Testis (tissue), 5 donors: ENCODE measurements around the gene ETDA. TPM values are rescaled to one million over a fixed set of nuclear protein-coding genes. Genes with fewer than 3 reads are reported as not detected.
"Not testable (repeated sequence)": the region's sequence is repeated elsewhere in the genome, so short reads cannot be mapped to it uniquely, and the experiment has no call there.

Source experiments
- DNase-seq: peaks from one replicate; pipeline ENCODE4 v3.0.0-alpha.2; 2019
- H3K27ac ChIP-seq, 2 donors: fragments of 200-600 bp; sonication (generic); one replicate each; pipeline ENCODE4 v1.5.1; 2019
- H3K27me3 ChIP-seq: fragments of 200-600 bp; sonication (generic); one replicate; pipeline ENCODE4 v1.5.1; 2019
- H3K36me3 ChIP-seq: fragments of 200-600 bp; sonication (generic); one replicate; pipeline ENCODE4 v1.5.1; 2017; ENCODE audit warnings: low read depth; ENCODE audit errors: missing control alignments
- H3K4me1 ChIP-seq: fragments of 200-600 bp; sonication (generic); one replicate; pipeline ENCODE4 v1.5.1; 2019
- H3K4me3 ChIP-seq, 2 donors: fragments of 200-600 bp; sonication (generic); one replicate each; pipeline ENCODE4 v1.5.1; 2017 to 2019
- H3K9me3 ChIP-seq: fragments of 200-600 bp; sonication (generic); one replicate; pipeline ENCODE4 v1.5.1; 2017
- POLR2A ChIP-seq: fragments of 450-650 bp; IDR thresholded peaks from one replicate; pipeline ENCODE4 v1.6.1; 2017; ENCODE audit warnings: antibody characterized with exemption, mild to moderate bottlenecking, moderate library complexity
- WGBS, 2 donors: methylation state at CpG; one replicate each; pipeline ENCODE4 v1.1.5; 2018; 5-methylcytosine and 5-hydroxymethylcytosine counted together
- intact Hi-C: fragments of 100-400 bp; cut with DNase I; formaldehyde crosslinking; loops from one replicate; pipeline ENCODE4 v1.15.1; 2023; ENCODE audit warnings: low total_unique reads
- long read RNA-seq, 2 donors: transcript quantifications; one replicate each; lab custom pipeline, GENCODE V29; 2026
- polyA plus RNA-seq: library from polyadenylated mRNA; stranded (reverse); fragments of 350-450 nt; fragmentation: Illumina TruSeq; extraction: RNeasy Lipid Tissue Mini Kit (QIAGEN cat#74804); gene quantifications from one replicate; pipeline ENCODE4 v1.2.3, GENCODE V29; 2014; ENCODE audit warnings: low read depth, low replicate concordance; ENCODE audit not compliant: insufficient read depth
- total RNA-seq, 2 donors: library from RNA; depleted of rRNA; stranded (reverse); fragments of >200 nt; gene quantifications; one replicate each; pipeline ENCODE4 v1.2.3, GENCODE V29; 2016
- TF ChIP-seq, protein P1 (sequence below), 3 experiments: fragments of 450-650 bp in 2 of 3; fragments of 200-600 bp in 1 of 3; sonication (generic) in 1 of 3; IDR thresholded peaks; one replicate each; pipeline ENCODE4 v1.5.1; 2016 to 2019; ENCODE audit warnings: antibody characterized with exemption in 3 of 3, mild to moderate bottlenecking in 2 of 3, moderate library complexity in 1 of 3

Gene ETDA
- total RNA-seq (1 to 10 TPM in 1 of 2 donors, not detected in 1; 1.5 TPM), polyA plus RNA-seq (15.2 TPM)
- long read RNA-seq, donor 1, result 0 reads
- long read RNA-seq, donor 2, result 0 reads

DNA sequence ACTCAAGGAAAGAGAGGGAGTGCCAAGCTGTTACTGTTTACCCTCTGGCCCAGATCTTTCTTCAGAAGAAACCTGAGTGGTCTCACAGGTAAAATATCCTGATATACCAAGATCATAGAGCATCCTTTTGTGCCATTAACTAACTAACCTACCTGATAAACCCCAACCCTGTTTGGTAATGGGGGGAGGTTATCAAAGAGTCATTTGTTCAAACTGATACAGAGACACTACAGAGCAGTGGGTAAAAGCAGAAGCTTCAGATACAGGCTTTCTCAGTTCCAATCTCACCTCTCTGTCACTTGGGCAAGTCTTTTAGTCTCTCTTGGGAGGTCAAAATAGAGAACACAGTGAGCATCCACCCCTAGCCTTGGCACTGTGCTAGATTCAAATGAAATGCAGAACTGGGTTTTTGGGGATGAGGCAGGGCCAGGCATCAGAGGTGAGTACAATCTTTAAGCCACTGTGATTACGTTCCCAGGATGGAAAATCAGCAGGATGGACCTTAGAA is at the start of gene ETDA:
ETDA (plus strand) TSS at position 51 of the 508 bp plus-strand sequence. CDS start 1,216 bp downstream, outside the sequence.
- intact Hi-C loops, H3K27me3 ChIP-seq: not testable (repeated sequence)

GRCh38 chrX:135206427-135206826 is 45.4 kb upstream of the ETDA start:
- intact Hi-C loops, H3K27ac ChIP-seq, H3K27me3 ChIP-seq, H3K4me3 ChIP-seq, H3K4me1 ChIP-seq, H3K36me3 ChIP-seq, H3K9me3 ChIP-seq: not testable (repeated sequence)
- peak; percentile 54 for DNase-seq
- WGBS, 2 donors, result 62 to 63% methylated on average over 1 to 2 of the region's 11 CpGs
- TF ChIP-seq, protein P1, sequence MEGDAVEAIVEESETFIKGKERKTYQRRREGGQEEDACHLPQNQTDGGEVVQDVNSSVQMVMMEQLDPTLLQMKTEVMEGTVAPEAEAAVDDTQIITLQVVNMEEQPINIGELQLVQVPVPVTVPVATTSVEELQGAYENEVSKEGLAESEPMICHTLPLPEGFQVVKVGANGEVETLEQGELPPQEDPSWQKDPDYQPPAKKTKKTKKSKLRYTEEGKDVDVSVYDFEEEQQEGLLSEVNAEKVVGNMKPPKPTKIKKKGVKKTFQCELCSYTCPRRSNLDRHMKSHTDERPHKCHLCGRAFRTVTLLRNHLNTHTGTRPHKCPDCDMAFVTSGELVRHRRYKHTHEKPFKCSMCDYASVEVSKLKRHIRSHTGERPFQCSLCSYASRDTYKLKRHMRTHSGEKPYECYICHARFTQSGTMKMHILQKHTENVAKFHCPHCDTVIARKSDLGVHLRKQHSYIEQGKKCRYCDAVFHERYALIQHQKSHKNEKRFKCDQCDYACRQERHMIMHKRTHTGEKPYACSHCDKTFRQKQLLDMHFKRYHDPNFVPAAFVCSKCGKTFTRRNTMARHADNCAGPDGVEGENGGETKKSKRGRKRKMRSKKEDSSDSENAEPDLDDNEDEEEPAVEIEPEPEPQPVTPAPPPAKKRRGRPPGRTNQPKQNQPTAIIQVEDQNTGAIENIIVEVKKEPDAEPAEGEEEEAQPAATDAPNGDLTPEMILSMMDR (IDR thresholded peaks at IDR 0.05), result peak in 1 of 3 experiments; percentile 8

More for the DNA sequence above, at the start of gene ETDA:
- not testable (repeated sequence) for DNase-seq, H3K9me3 ChIP-seq, H3K4me1 ChIP-seq, H3K4me3 ChIP-seq, H3K36me3 ChIP-seq, H3K27ac ChIP-seq
- no CpG with 5 or more reads among the region's 1 CpG for WGBS, 2 donors

- H3K27ac ChIP-seq, result no peak overlapping the region
- no peaks in the 10 kb centered on the region for H3K27me3 ChIP-seq
- no peak overlapping the region for H3K4me3 ChIP-seq
- WGBS, 2 donors, result 89 to 96% methylated on average over 8 of the region's 8 CpGs
- TF ChIP-seq POLR2A, result no peak
- TF ChIP-seq, protein P1 (IDR thresholded peaks at IDR 0.05), result no peak
- no peak for DNase-seq
- H3K4me1 ChIP-seq, result no peaks in the 10 kb centered on the region
- H3K9me3 ChIP-seq, result no peaks in the 10 kb centered on the region
- intact Hi-C loops, result no loop called here
- no peaks in the 10 kb centered on the region for H3K36me3 ChIP-seq
These were observed 38.5 kb upstream of the ETDA start for GRCh38 chrX:135213200-135213844.

DNA sequence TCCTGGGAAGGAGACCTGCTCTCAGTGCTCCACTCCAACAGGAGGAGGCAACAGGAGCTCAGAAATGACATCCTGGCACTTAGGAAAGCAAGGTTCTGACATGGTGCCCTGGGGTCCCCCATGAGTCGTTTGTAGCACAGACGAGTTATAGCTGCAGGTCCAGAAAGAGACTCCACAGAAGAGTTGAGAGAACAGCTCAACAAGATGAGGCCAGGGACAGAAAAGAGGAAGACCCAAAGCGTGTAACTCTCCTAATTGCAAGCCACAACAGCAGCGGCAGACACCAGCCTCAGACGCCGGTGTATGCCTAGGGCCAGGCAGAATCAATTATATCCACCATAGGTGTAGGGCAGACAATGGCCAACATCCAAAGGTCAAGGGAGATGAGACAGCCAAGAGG is 5.9 kb upstream of the ETDA start:
- H3K36me3 ChIP-seq, H3K27ac ChIP-seq, H3K4me1 ChIP-seq, H3K9me3 ChIP-seq, intact Hi-C loops, H3K27me3 ChIP-seq, DNase-seq, H3K4me3 ChIP-seq: not testable (repeated sequence)
- WGBS, 2 donors, result no CpG with 5 or more reads among the region's 6 CpGs

DNA sequence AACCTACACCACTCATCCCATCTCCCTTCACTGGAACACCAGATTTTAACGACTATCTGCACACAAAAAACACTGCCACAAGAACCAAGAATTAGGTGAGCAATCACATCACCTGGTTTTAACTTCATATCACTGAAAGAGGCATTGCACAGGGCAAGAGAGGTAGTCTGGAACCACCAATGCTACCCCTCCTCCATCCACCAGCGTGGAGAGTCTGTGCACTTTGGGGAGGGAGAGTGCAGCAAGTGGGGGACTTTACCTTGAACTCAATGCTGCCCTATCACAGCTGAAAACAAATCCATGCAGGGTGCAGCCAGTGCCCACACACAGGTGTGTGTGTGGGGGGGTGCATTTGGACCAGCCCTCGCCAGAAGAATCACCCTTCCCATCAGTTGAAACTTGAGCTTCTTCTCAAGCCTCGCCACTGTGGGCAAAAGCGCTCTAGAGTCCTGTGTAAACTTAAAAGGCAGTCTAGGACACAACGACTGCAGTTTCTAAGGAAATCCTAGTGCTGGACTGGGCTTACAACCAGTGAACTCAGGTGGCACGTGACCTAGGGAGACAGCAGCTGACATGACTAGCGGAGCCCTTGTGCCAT is 4.3 kb downstream of the ETDA start:
- H3K36me3 ChIP-seq, H3K4me1 ChIP-seq, H3K9me3 ChIP-seq, intact Hi-C loops, DNase-seq, H3K27ac ChIP-seq, H3K27me3 ChIP-seq, H3K4me3 ChIP-seq: not testable (repeated sequence)
- 78 to 100% methylated on average over 1 to 4 of the region's 8 CpGs for WGBS, 2 donors

- no peaks in the 10 kb centered on the region for H3K4me1 ChIP-seq
- DNase-seq, result no peak
- H3K9me3 ChIP-seq, result no peaks in the 10 kb centered on the region
- H3K27ac ChIP-seq, result no peak overlapping the region
- no peak overlapping the region for H3K4me3 ChIP-seq
- intact Hi-C loops, result no loop called here
- no peak for TF ChIP-seq POLR2A
- TF ChIP-seq, protein P1 (IDR thresholded peaks at IDR 0.05), result no peak
- no peaks in the 10 kb centered on the region for H3K27me3 ChIP-seq
- no peaks in the 10 kb centered on the region for H3K36me3 ChIP-seq
- 79 to 94% methylated on average over 3 to 6 of the region's 6 CpGs for WGBS, 2 donors
These were observed 5.1 kb downstream of the ETDA start for GRCh38 chrX:135256923-135257322.
